GM19043 (cell line): ENCODE data around the gene ITGA11.
"Not testable (repeated sequence)": the region's sequence is repeated elsewhere in the genome, so short reads cannot be mapped to it uniquely, and the experiment has no call there.

Experiments used
- ATAC-seq: cut with Tn5 transposase; IDR thresholded peaks from one replicate; pipeline ENCODE4 v1.9.1; 2021; ENCODE audit warnings: low read depth; ENCODE audit not compliant: unreplicated experiment

The ITGA11 gene

DNA sequence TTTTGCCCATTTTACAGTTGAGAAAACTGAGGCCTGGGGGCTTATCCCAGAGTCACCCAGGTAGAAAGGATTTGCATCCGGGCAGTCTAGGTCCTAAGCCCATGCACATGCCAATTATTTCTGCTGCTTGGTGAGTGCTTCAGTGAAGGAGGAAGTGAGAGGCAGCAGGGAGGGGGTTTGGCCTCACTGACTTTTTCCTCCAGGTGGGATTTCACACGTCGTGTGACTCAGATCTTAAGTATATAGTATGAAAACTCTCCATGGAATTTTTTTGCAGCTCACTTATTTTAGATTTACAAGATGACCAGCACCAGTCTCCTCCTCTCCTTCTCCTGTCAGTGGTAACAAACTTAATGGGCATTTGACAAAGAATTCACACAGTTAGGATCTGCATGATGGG lies 4.6 kb downstream of the ITGA11 start:
- no peak for ATAC-seq

- ATAC-seq: no peak
These were observed 5.8 kb downstream of the ITGA11 start for GRCh38 chr15:68426116-68426515.

- ATAC-seq: no peak
These were observed 6.4 kb downstream of the ITGA11 start for GRCh38 chr15:68425428-68426060.

DNA sequence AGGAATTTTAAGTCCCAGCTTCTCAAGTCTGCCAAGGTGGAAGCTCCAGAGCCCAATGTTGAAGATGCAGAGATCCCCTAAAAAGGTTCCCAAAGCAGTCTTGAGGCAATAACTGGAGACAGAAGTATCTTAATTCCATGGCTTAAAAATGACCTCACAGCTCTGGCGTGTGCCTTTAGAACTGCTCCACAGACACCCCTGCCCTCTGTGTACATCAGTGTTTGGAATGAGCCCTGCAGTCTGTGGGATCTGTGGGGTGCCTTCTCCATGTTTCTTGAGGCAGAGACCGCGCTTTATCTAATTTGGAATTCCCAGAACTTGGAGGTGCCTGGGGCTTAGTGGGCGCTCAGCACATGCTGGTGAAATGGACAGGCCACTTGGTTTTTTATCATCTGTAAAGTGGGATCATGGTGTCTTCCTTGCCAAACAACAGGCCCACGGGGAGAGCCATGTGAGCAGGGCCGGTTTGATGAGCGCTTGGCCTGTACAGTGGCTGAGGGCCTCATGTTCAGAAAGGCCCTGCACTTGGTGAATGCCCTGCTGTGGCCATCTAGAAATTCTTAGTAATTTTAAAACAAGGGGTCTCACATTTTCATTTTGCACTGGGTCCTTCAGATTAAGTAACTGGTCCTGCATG lies 7.1 kb downstream of the ITGA11 start:
- ATAC-seq: no peak

DNA sequence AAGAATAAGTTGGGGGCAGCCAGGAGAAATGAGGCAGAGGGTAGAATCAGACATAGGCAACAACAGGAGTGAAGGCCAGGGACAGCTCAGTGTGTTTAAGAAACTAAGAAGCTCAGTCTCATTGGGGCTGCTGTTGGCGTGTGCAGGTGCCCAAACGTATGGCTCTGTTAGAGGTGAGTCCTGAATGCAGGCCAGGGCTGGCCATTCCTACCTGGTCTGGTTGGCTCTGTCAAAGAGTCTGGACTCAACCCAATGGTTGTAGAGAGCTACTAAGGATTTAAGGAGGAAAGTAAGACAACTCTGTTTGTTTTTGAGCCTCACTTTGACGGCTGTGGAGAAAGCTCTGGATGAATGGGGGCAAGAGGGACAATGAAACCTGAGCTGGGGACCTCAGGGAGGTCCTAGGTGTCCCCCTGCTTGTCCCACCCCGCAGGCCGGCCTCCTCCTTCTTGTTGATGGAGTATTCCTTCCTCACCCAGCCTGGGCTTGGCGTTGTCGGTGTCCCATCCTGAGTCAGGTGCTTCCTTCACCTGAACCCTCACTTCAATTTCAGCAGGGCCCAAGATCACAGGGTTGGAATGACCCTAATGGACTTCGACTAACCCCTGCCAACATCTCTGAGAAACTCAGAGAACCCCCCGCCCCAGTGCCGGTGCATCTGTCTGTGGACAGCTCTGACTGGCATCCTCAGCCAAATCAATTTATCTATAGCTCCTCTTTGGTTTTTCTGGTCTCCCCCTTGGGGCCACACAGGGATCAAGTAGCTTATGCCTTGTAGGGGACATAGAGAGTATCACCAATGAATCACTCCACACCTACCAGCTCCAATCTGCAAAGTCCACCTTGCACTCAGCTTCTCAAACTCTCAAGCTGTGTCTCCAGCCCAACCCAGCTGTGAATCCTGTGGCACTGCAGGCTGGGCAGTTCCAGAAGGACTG lies 8.3 kb downstream of the ITGA11 start:
- no peak for ATAC-seq

DNA sequence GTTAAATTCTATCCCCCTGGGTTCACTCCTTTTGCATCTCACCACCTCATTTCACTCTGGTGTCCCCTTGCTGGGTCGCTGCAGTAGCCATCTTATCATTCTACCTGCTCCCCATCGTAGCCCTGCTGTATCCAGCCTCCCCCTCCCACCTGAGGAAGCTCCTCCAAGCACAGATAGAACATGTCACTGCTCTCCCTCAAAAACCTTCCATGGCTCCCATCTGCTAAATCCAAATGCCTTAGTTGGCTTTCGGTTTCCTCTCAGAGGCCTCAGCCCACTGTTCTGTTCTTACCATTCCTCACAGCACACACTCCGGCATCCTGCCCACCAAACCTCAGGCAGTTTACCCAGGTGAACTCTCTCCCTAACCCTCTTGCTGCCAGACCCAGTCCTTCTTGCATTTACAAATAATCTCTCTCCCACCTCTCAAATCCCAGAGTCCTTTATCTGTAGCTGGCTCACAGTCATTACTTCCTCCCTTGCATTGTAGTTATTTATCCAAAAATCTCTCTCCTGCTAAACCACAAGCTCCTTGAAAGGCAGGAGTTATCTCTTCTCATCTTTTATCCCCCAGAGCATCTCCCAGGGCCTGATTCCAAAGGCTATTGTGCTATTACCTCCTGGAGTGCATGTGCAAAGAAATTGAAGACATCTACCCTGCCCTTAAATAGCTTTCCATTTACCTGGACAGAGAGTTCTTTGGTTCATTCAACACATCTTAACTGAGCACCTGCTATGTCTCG lies 9.4 kb downstream of the ITGA11 start:
- ATAC-seq: not testable (repeated sequence)

DNA sequence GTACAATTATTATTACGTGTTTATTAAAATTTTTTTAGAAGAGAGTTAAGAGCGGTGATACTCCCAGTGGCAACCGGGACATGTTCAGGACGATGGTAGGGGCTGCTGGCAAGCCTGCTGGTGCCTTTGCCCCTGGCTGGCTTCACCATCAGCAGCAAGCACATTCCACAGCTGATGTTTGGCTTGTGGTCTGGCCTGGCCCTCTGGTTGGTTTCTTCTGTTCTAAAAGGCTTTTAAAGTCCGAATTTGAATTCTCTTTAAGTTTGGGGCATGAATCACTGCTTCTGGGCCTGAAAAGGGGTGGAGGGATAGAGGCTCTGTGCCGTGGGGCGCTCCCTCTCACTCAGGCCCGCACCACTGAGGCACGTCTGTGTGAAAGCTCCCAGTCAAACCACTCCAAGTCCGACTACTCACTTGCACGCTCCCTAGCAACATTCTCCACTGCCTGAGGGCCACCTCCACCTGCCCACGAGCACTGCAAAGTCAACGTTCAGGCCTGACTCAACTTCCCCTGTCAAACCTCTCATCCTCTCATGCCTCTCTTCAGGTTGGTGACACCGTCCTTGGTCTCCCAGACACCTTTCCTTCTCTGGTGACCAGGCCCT lies 10.1 kb downstream of the ITGA11 start:
- ATAC-seq: no peak

- no peak for ATAC-seq
These were observed 10.8 kb downstream of the ITGA11 start for GRCh38 chr15:68421115-68421551.

GRCh38 chr15:68420186-68420684 lies 11.7 kb downstream of the ITGA11 start:
- ATAC-seq: no peak

- no peak for ATAC-seq
These were observed 12.4 kb downstream of the ITGA11 start for GRCh38 chr15:68419301-68420175.

DNA sequence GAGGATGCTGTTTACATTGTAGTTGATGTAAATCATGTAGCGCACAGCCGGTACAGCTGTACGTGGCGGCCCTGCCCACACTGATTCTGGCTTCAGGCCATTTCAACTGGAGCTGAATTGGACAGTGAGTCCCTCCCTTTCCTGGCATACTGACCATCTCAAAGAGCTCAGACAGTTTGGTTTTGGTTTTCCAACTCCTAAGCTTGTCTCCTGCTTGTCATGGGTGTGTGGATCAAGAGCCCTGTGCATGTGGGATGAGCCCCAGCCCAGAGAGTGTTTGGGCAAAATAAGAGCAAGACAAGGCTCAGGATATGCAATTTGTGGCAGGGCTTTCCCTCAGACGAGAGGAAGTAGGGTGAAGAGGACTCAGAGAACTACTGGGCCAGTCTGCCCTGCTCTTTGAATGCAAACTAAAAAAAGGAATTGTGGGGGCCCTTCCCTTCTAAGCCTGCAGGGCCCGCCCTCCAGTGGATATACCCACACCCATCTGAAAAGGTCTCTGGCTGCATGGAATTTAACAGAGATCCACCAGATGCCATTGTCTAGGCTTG lies 13.3 kb downstream of the ITGA11 start:
- no peak for ATAC-seq

DNA sequence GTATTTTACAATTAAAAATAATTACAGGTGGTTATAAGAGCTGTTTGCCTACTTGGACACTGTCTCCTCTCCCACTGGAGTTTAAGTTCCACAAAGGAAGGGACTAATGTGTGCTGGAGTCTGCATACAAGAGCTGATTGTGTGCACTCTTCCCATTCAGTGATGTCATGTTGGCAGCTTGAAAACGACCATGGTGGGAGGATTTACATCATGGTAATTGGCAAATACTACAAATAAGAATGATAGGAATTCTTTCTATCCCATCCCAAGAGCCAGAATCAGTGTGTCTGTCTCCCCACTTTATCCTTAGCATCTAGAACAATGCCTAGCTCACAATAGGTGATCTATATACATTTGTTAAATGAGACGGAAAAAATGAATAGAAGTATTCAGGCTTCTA lies 14.1 kb downstream of the ITGA11 start:
- ATAC-seq: no peak

DNA sequence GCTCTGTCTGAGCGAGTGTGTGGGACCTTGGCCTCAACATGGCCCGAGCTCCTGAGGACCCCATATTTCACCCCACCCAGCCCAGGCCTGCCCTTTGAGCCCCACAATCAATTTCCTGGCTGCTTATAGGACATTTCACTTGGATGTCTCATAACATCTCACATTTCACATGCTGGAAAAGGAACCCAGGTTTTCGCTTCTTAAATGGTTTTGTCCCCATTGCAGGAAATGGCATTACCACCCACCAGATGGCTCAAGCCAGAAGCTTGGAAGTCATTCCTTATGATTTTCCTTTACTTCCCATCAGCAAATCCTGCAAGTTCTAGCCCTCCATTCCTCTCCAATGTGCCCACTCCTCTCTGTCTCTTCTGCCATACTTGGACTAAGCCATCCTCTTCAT lies 14.9 kb downstream of the ITGA11 start:
- no peak for ATAC-seq

DNA sequence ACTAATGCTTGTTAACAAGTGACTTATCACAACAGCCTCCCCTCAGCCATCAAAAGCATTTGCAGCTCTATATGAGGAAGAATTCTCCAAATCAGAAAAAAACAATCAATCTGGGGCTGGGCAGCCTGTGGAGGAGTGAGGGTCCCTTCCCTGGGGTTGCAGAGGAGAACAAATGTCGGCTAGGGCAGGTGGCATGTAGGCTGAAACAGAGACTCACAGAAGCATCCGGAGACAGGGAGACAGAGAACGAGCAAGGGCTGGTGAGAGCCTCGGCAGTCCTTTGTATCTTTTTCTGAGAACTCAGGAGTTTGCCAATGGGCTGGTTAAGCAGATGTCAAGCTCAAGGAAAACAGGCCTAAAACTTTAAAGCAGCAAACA lies 15.8 kb downstream of the ITGA11 start:
- no peak for ATAC-seq

DNA sequence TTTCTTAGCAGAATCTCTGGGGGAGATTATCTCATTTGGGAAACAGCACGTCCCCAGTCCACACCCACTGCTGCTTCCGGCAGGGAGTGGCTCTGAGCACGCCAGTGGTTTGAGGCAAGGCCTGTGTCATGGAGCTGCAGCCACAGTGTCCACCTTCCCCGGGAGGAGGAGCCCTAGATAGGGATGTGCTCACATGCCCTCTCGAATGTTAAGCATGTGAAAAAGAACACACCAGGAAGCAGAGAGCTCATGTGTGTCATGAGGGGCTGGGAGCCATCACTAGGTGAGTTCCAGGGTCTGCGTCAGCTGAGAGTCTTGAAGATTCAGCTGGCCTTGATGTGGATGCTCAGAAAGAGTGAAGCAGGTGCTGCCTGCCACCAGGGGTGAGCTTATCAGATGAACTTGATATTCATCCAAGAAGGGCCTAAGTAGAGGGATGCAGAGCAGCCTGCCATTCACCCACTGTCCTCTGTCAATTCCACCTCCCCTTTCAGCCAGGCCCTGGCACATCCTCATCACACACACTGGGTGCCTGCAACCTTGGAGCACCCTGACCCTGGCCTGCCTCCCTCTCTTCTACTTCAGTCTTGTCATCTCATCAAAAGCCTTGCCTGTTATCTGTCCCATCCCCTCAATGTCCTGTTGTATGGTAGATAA lies 16.3 kb downstream of the ITGA11 start:
- ATAC-seq: no peak

DNA sequence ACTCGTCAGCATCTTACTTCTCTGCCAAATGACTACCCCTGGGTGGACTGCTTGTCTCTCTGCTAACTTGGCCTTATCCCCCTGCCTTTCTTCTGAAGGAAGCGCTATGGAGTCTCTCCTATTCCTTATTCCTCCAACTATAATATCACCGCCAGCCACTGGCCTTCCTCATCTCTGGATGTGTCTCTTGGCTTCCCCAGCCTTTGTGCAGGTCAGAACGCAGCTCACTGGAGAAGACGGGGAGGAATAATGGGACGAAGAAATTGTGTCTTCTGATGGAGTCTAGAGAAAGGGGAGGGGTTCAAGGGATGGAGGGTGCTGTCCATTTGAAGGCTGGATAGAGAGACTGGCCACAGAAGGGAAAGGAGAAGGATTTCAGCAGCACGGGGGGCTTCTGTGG lies 16.9 kb downstream of the ITGA11 start:
- ATAC-seq: no peak

- no peak for ATAC-seq
These were observed 17.4 kb downstream of the ITGA11 start for GRCh38 chr15:68414591-68414990.

DNA sequence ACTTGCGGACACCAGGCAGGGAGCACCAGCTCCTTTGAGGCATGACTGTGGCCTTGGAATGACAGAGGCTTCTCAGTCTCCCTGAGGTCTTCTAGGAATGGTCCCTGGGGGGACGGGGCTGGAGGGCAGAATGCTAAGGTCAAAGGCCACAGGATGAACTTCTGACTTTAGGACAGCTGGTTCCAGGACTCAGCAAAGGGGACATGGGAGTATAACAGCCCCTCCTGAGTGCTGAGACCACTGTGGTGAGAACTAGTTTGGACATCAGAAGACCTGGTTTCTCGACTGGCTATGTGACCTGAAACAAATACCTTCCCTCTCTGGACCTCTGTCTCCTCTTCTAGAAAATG lies 17.8 kb downstream of the ITGA11 start:
- ATAC-seq: no peak
